Fibroblast of villous mesenchyme (primary cell): Measurements from ENCODE around the gene PRKCH. TPM values are rescaled to one million over a fixed set of nuclear protein-coding genes. Genes with fewer than 3 reads are reported as not detected.
"Not testable (repeated sequence)": the region's sequence is repeated elsewhere in the genome, so short reads cannot be mapped to it uniquely, and the experiment has no call there.

Experiments used
- DNase-seq: peaks from one replicate; pipeline ENCODE4 v3.0.0-alpha.2; 2010; ENCODE audit warnings: low read depth
- H3K4me3 ChIP-seq: 2 replicates; pipeline ENCODE4 v1.5.1; 2011; ENCODE audit warnings: low read depth, mild to moderate bottlenecking, low read length
- CTCF ChIP-seq: IDR thresholded peaks from 2 replicates; pipeline ENCODE4 v1.5.1; 2012; ENCODE audit warnings: low read depth, mild to moderate bottlenecking, low read length; ENCODE audit not compliant: insufficient read depth
- total RNA-seq: library from RNA; depleted of rRNA; stranded (reverse); fragments of >200 nt; gene quantifications from 2 replicates; pipeline ENCODE4 v1.2.3, GENCODE V29; 2012

PRKCH gene
- total RNA-seq, 1 donor, result 2.6 TPM

- TF ChIP-seq CTCF, result no peak
- no peak overlapping the region for H3K4me3 ChIP-seq
- DNase-seq, result no peak
Observed at GRCh38 chr14:61460063-61460462, 138.7 kb downstream of the PRKCH start.

- no peak for DNase-seq
- no peak for TF ChIP-seq CTCF
- no peak overlapping the region for H3K4me3 ChIP-seq
Observed at GRCh38 chr14:61460718-61461611, 139.6 kb downstream of the PRKCH start.

GRCh38 chr14:61461808-61462275, 140.5 kb downstream of the PRKCH start:
- peak; percentile 66 for TF ChIP-seq CTCF
- DNase-seq, result peak; percentile 87
- no peak overlapping the region for H3K4me3 ChIP-seq

GRCh38 chr14:61462566-61463193, 141.3 kb downstream of the PRKCH start:
- TF ChIP-seq CTCF, result no peak
- peak; percentile 93 for DNase-seq
- H3K4me3 ChIP-seq, result no peak overlapping the region

GRCh38 chr14:61463664-61464285, 142.4 kb downstream of the PRKCH start:
- no peak for DNase-seq
- H3K4me3 ChIP-seq, result no peak overlapping the region
- TF ChIP-seq CTCF, result no peak

GRCh38 chr14:61464539-61465320, 143.4 kb downstream of the PRKCH start:
- not testable (repeated sequence) for H3K4me3 ChIP-seq, DNase-seq
